H9 (cell line): ENCODE results near the gene KIAA1958. TPM values are rescaled to one million over a fixed set of nuclear protein-coding genes. Genes with fewer than 3 reads are reported as not detected.

Source experiments
- DNase-seq: peaks from one replicate; pipeline ENCODE4 v3.0.0-alpha.2; 2017
- H2AFZ ChIP-seq: one replicate; pipeline ENCODE4 v1.6.1; 2013; ENCODE audit warnings: mild to moderate bottlenecking, low read length, control low read depth, moderate library complexity
- H2AK5ac ChIP-seq: 2 replicates; pipeline ENCODE4 v1.6.1; 2013; ENCODE audit warnings: low read length, control low read depth, mixed read lengths; ENCODE audit not compliant: insufficient read length
- H2BK120ac ChIP-seq: one replicate; pipeline ENCODE4 v1.6.1; 2013; ENCODE audit warnings: low read depth, mild to moderate bottlenecking, low read length, control low read depth, inconsistent platforms; ENCODE audit not compliant: poor library complexity, severe bottlenecking
- H2BK12ac ChIP-seq: 2 replicates; pipeline ENCODE4 v1.6.1; 2013; ENCODE audit warnings: low read length, control low read depth, mixed read lengths, low read depth; ENCODE audit not compliant: insufficient read length
- H2BK15ac ChIP-seq: 2 replicates; pipeline ENCODE4 v1.6.1; 2013; ENCODE audit warnings: low read depth, low read length, control low read depth
- H2BK20ac ChIP-seq: one replicate; pipeline ENCODE4 v1.6.1; 2013; ENCODE audit warnings: low read depth, mild to moderate bottlenecking, low read length, control low read depth, inconsistent platforms; ENCODE audit not compliant: poor library complexity, severe bottlenecking
- H2BK5ac ChIP-seq: 2 replicates; pipeline ENCODE4 v1.6.1; 2013; ENCODE audit warnings: low read length, control low read depth, mixed read lengths; ENCODE audit not compliant: insufficient read length
- H3K14ac ChIP-seq: 2 replicates; pipeline ENCODE4 v1.6.1; 2013; ENCODE audit warnings: low read length, control low read depth; ENCODE audit not compliant: insufficient read depth
- H3K18ac ChIP-seq: 2 replicates; pipeline ENCODE4 v1.6.1; 2013; ENCODE audit warnings: low read depth, mild to moderate bottlenecking, mixed read lengths, low read length, control low read depth; ENCODE audit not compliant: insufficient read length
- H3K23ac ChIP-seq: 2 replicates; pipeline ENCODE4 v1.6.1; 2013; ENCODE audit warnings: low read length, control low read depth, mixed read lengths, low read depth; ENCODE audit not compliant: insufficient read length
- H3K23me2 ChIP-seq: 2 replicates; pipeline ENCODE4 v1.6.1; 2013; ENCODE audit warnings: low read depth, mild to moderate bottlenecking, mixed read lengths, low read length, control low read depth; ENCODE audit not compliant: insufficient read length, poor library complexity, severe bottlenecking
- H3K27ac ChIP-seq: 2 replicates; pipeline ENCODE4 v1.5.1; 2013; ENCODE audit warnings: low read length, control low read depth, mixed read lengths, low read depth; ENCODE audit not compliant: insufficient read length
- H3K27me3 ChIP-seq: 2 replicates; pipeline ENCODE4 v1.6.1; 2013; ENCODE audit warnings: low read length, control low read depth, inconsistent platforms; ENCODE audit not compliant: insufficient read depth
- H3K4ac ChIP-seq: 2 replicates; pipeline ENCODE4 v1.6.1; 2013; ENCODE audit warnings: low read depth, mild to moderate bottlenecking, control low read depth, inconsistent platforms, low read length, moderate library complexity
- H3K4me1 ChIP-seq: 2 replicates; pipeline ENCODE4 v1.6.1; 2013; ENCODE audit warnings: low read length, control low read depth, inconsistent platforms; ENCODE audit not compliant: insufficient read depth
- H3K4me2 ChIP-seq: 2 replicates; pipeline ENCODE4 v1.6.1; 2013; ENCODE audit warnings: low read length, control low read depth, mixed read lengths; ENCODE audit not compliant: insufficient read length, insufficient read depth
- H3K56ac ChIP-seq: 2 replicates; pipeline ENCODE4 v1.6.1; 2013; ENCODE audit warnings: low read depth, mild to moderate bottlenecking, mixed read lengths, low read length, control low read depth; ENCODE audit not compliant: insufficient read length
- H3K79me1 ChIP-seq: 2 replicates; pipeline ENCODE4 v1.6.1; 2013; ENCODE audit warnings: low read depth, mild to moderate bottlenecking, moderate library complexity, low read length, control low read depth, inconsistent platforms; ENCODE audit not compliant: insufficient read depth, poor library complexity, severe bottlenecking
- H3K79me2 ChIP-seq: 2 replicates; pipeline ENCODE4 v1.6.1; 2013; ENCODE audit warnings: low read length, control low read depth, inconsistent platforms; ENCODE audit not compliant: insufficient read depth
- H3K9ac ChIP-seq: 2 replicates; pipeline ENCODE4 v1.6.1; 2013; ENCODE audit warnings: low read length, control low read depth, mixed read lengths; ENCODE audit not compliant: insufficient read length; ENCODE audit errors: extremely low read depth
- H3K9me3 ChIP-seq: one replicate; pipeline ENCODE4 v1.6.1; 2013; ENCODE audit warnings: low read depth, low read length, inconsistent platforms; ENCODE audit not compliant: control insufficient read depth
- H3T11ph ChIP-seq: one replicate; pipeline ENCODE4 v1.6.1; 2013; ENCODE audit warnings: mild to moderate bottlenecking, low read length, control low read depth, inconsistent platforms
- H4K20me1 ChIP-seq: one replicate; pipeline ENCODE4 v1.6.1; 2013; ENCODE audit not compliant: control insufficient read depth, insufficient read length, insufficient read depth
- H4K5ac ChIP-seq: 2 replicates; pipeline ENCODE4 v1.6.1; 2013; ENCODE audit warnings: low read depth, mild to moderate bottlenecking, mixed read lengths, low read length, control low read depth; ENCODE audit not compliant: insufficient read length
- H4K8ac ChIP-seq: replicated peaks from 2 replicates; pipeline ENCODE4 v1.6.1; 2013; ENCODE audit warnings: low read length, control low read depth, mixed read lengths, low read depth; ENCODE audit not compliant: insufficient read length
- H4K91ac ChIP-seq: 2 replicates; pipeline ENCODE4 v1.6.1; 2013; ENCODE audit warnings: low read depth, mild to moderate bottlenecking, moderate library complexity, mixed read lengths, low read length, control low read depth; ENCODE audit not compliant: insufficient read length
- H3K27ac Mint-ChIP-seq, 3 experiments: 2 replicates in 2 of 3; 3 replicates in 1 of 3; pipeline ENCODE4 v1.8.0; 2020 to 2021; ENCODE audit warnings: mixed read lengths in 3 of 3, mild to moderate bottlenecking in 1 of 3, moderate library complexity in 1 of 3
- H3K27me3 Mint-ChIP-seq: 2 replicates; pipeline ENCODE4 v1.8.0; 2021; ENCODE audit warnings: low read depth, mild to moderate bottlenecking, moderate library complexity, mixed read lengths
- H3K36me3 Mint-ChIP-seq, 3 experiments: 2 replicates in 2 of 3; 3 replicates in 1 of 3; pipeline ENCODE4 v1.8.0; 2020 to 2021; ENCODE audit warnings: low read depth in 3 of 3, mixed read lengths in 3 of 3; ENCODE audit not compliant: insufficient read depth in 1 of 3
- H3K4me1 Mint-ChIP-seq, 2 experiments: 2 replicates each; pipeline ENCODE4 v1.8.0; 2020; ENCODE audit warnings: mixed read lengths in 2 of 2
- H3K4me3 Mint-ChIP-seq, 2 experiments: 2 replicates in 1 of 2; 3 replicates in 1 of 2; pipeline ENCODE4 v1.8.0; 2020 to 2021; ENCODE audit warnings: mild to moderate bottlenecking in 2 of 2, mixed read lengths in 2 of 2, moderate library complexity in 1 of 2
- H3K9me3 Mint-ChIP-seq, 2 experiments: 2 replicates in 1 of 2; 3 replicates in 1 of 2; pipeline ENCODE4 v1.8.0; 2020; ENCODE audit warnings: mild to moderate bottlenecking in 2 of 2, mixed read lengths in 2 of 2, moderate library complexity in 1 of 2
- WGBS: extraction: QIAGEN DNeasy Blood & Tissue Kit; methylation state at CpG from one replicate; pipeline ENCODE4 v1.1.7; 2013; ENCODE audit warnings: missing lambda C conversion rate, low lambda C conversion rate, mixed read lengths; ENCODE audit not compliant: insufficient read length; ENCODE audit errors: extremely low coverage; 5-methylcytosine and 5-hydroxymethylcytosine counted together
- total RNA-seq: library from RNA; stranded (reverse); gene quantifications from 2 replicates; pipeline ENCODE4 v1.2.1, GENCODE V29; 2021
- TF ChIP-seq, protein P1 (sequence below): fragments of 200-600 bp; sonication (generic); conservative IDR thresholded peaks from 3 replicates; pipeline ENCODE4 v1.8.0; 2021; ENCODE audit warnings: antibody characterized with exemption, mild to moderate bottlenecking

The KIAA1958 gene
- total RNA-seq, 1 experiment from 2014 or later, result 34.0 TPM

DNA sequence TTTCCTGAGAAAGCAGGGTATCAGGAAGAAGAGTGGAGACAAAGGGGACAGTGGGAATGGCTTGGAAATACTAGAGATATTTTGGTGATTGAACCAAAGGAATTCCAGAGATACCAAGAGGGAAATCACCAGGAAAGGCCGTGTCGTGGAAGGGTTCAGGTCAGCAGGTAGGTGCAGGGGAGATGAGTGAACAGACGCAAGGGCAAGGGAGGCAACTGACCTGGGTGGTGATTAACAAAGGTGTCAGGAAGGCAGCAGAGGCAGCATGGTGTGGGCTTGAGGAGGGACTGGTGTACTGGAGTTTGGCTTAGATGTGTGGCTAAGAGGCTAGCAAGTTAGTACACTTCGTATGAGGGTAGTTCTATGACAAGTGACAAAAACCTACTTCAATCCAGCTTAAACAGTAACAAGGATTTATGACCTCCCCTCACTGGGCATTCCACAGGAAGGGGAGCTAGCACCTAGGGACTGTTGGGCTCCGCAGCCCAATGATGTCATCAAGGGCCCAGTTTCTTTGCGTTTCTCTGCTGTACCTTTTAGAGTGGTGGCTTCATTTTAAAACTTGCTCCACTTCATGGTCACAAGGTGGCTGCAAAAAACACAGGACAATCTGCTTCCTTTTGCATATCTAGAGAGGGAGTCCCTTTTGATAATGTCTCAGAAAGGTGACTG, 194.2 kb downstream of the KIAA1958 start:
- H3K4me2 ChIP-seq, result no peak overlapping the region

More for the DNA sequence above, 194.2 kb downstream of the KIAA1958 start:
- no peak overlapping the region for H3K23ac ChIP-seq
- TF ChIP-seq, protein P1, sequence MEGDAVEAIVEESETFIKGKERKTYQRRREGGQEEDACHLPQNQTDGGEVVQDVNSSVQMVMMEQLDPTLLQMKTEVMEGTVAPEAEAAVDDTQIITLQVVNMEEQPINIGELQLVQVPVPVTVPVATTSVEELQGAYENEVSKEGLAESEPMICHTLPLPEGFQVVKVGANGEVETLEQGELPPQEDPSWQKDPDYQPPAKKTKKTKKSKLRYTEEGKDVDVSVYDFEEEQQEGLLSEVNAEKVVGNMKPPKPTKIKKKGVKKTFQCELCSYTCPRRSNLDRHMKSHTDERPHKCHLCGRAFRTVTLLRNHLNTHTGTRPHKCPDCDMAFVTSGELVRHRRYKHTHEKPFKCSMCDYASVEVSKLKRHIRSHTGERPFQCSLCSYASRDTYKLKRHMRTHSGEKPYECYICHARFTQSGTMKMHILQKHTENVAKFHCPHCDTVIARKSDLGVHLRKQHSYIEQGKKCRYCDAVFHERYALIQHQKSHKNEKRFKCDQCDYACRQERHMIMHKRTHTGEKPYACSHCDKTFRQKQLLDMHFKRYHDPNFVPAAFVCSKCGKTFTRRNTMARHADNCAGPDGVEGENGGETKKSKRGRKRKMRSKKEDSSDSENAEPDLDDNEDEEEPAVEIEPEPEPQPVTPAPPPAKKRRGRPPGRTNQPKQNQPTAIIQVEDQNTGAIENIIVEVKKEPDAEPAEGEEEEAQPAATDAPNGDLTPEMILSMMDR, result no peak
- H4K5ac ChIP-seq, result peak overlapping the region; percentile 6
- no peak overlapping the region for H3K56ac ChIP-seq
- H3K27ac Mint-ChIP-seq, result peak overlapping the region in 2 of 3 experiments; percentile 49 to 59; a peak in 4 of 7 replicates
- H3K9ac ChIP-seq, result peak overlapping the region; percentile 8
- no peak overlapping the region for H2BK5ac ChIP-seq
- H4K8ac ChIP-seq, result peak overlapping the region; percentile 53
- H2AFZ ChIP-seq, result no peak overlapping the region
- no peak overlapping the region for H2AK5ac ChIP-seq
- H3K27ac ChIP-seq, result no peak overlapping the region
- H3K36me3 Mint-ChIP-seq, result peaks cover 9 to 23% (median 22%) of the 10 kb centered on the region in 3 experiments
- H3K23me2 ChIP-seq, result no peaks in the 10 kb centered on the region
- peak; percentile 43 for DNase-seq
- no peak overlapping the region for H4K91ac ChIP-seq
- peaks cover 5% of the 10 kb centered on the region; the same call in 1 of the 2 replicates for H3K4me1 ChIP-seq
- H3K18ac ChIP-seq, result no peak overlapping the region
- no peak overlapping the region for H3K4ac ChIP-seq
- no peaks in the 10 kb centered on the region for H3K79me2 ChIP-seq
- no peaks in the 10 kb centered on the region for H3K27me3 Mint-ChIP-seq
- H2BK15ac ChIP-seq, result no peak overlapping the region
- peaks cover 6 to 12% of the 10 kb centered on the region in 2 experiments for H3K4me1 Mint-ChIP-seq
- H3K14ac ChIP-seq, result no peak overlapping the region; the same call in 1 of the 2 replicates
- no peaks in the 10 kb centered on the region for H3K9me3 ChIP-seq
- no peak overlapping the region for H2BK12ac ChIP-seq
- H4K20me1 ChIP-seq, result no peaks in the 10 kb centered on the region
- no peaks in the 10 kb centered on the region for H3K27me3 ChIP-seq
- H3T11ph ChIP-seq, result no peak overlapping the region
- no peak overlapping the region for H2BK20ac ChIP-seq
- H3K79me1 ChIP-seq, result no peaks in the 10 kb centered on the region
- H3K9me3 Mint-ChIP-seq, result peaks cover 14% of the 10 kb centered on the region in 2 experiments
- no peak overlapping the region for H2BK120ac ChIP-seq
- H3K4me3 Mint-ChIP-seq, result no peak overlapping the region
- no CpG with 5 or more reads among the region's 6 CpGs for WGBS
